ENCODE data around the gene KLF9.
"Not testable (repeated sequence)": the region's sequence is repeated elsewhere in the genome, so short reads cannot be mapped to it uniquely, and the experiment has no call there.

Gene KLF9

GRCh38 chr9:70405808-70406433 lies 8.5 kb downstream of the KLF9 start:
- in situ Hi-C loops (cut with HindIII; ENCODE audit: low sequenced_read_pairs) = no loop called here

- in situ Hi-C loops (cut with HindIII; ENCODE audit: low sequenced_read_pairs) = no loop called here
Observed at GRCh38 chr9:70404261-70404660, 10.2 kb downstream of the KLF9 start.

GRCh38 chr9:70403618-70404025 lies 10.8 kb downstream of the KLF9 start:
- in situ Hi-C loops (cut with HindIII; ENCODE audit: low sequenced_read_pairs) = no loop called here

- in situ Hi-C loops (cut with HindIII; ENCODE audit: low sequenced_read_pairs) = no loop called here
Observed at GRCh38 chr9:70403166-70403565, 11.3 kb downstream of the KLF9 start.

- in situ Hi-C loops (cut with HindIII; ENCODE audit: low sequenced_read_pairs) = no loop called here
Observed at GRCh38 chr9:70402213-70402612, 12.2 kb downstream of the KLF9 start.

- in situ Hi-C loops (cut with HindIII; ENCODE audit: low sequenced_read_pairs) = not testable (repeated sequence)
Observed at GRCh38 chr9:70401241-70401640, 13.2 kb downstream of the KLF9 start.

GRCh38 chr9:70400107-70400892 lies 14.2 kb downstream of the KLF9 start:
- in situ Hi-C loops (cut with HindIII; ENCODE audit: low sequenced_read_pairs) = no loop called here

GRCh38 chr9:70399141-70399540 lies 15.3 kb downstream of the KLF9 start:
- in situ Hi-C loops (cut with HindIII; ENCODE audit: low sequenced_read_pairs) = loop anchor here (10.0 kb wide), 1 partner anchor 196 kb away; no protein-coding TSS in a partner anchor

- in situ Hi-C loops (cut with HindIII; ENCODE audit: low sequenced_read_pairs) = loop anchor here (10.0 kb wide), 1 partner anchor 197 kb away; no protein-coding TSS in a partner anchor
Observed at GRCh38 chr9:70398145-70398556, 16.3 kb downstream of the KLF9 start.

GRCh38 chr9:70395652-70396051 lies 18.8 kb downstream of the KLF9 start:
- in situ Hi-C loops (cut with HindIII; ENCODE audit: low sequenced_read_pairs) = loop anchor here (10.0 kb wide), 1 partner anchor 199 kb away; no protein-coding TSS in a partner anchor

GRCh38 chr9:70392850-70393249 lies 21.6 kb downstream of the KLF9 start:
- in situ Hi-C loops (cut with HindIII; ENCODE audit: low sequenced_read_pairs) = loop anchor here (10.0 kb wide), 1 partner anchor 202 kb away; no protein-coding TSS in a partner anchor

- in situ Hi-C loops (cut with HindIII; ENCODE audit: low sequenced_read_pairs) = loop anchor here (10.0 kb wide), 1 partner anchor 203 kb away; no protein-coding TSS in a partner anchor
Observed at GRCh38 chr9:70392189-70392588, 22.3 kb downstream of the KLF9 start.

- in situ Hi-C loops (cut with HindIII; ENCODE audit: low sequenced_read_pairs) = loop anchor here (10.0 kb wide), 1 partner anchor 204 kb away; no protein-coding TSS in a partner anchor
Observed at GRCh38 chr9:70390933-70391341, 23.5 kb downstream of the KLF9 start.

- in situ Hi-C loops (cut with HindIII; ENCODE audit: low sequenced_read_pairs) = loop anchor here (10.0 kb wide), 1 partner anchor 205 kb away; no protein-coding TSS in a partner anchor
Observed at GRCh38 chr9:70389621-70390266, 24.7 kb downstream of the KLF9 start.

- in situ Hi-C loops (cut with HindIII; ENCODE audit: low sequenced_read_pairs) = no loop called here
Observed at GRCh38 chr9:70389188-70389587, 25.3 kb downstream of the KLF9 start.

GRCh38 chr9:70387663-70388062 lies 26.8 kb downstream of the KLF9 start:
- in situ Hi-C loops (cut with HindIII; ENCODE audit: low sequenced_read_pairs) = no loop called here

GRCh38 chr9:70385426-70385825 lies 29.0 kb downstream of the KLF9 start:
- in situ Hi-C loops (cut with HindIII; ENCODE audit: low sequenced_read_pairs) = no loop called here

- in situ Hi-C loops (cut with HindIII; ENCODE audit: low sequenced_read_pairs) = no loop called here
Observed at GRCh38 chr9:70382709-70383605, 31.5 kb downstream of the KLF9 start.

- in situ Hi-C loops (cut with HindIII; ENCODE audit: low sequenced_read_pairs) = no loop called here
Observed at GRCh38 chr9:70382046-70382708, 32.3 kb downstream of the KLF9 start.
